Mesothelial cell of epicardium (in vitro differentiated cells): ENCODE results near the gene EXOSC7. TPM values are rescaled to one million over a fixed set of nuclear protein-coding genes. Genes with fewer than 3 reads are reported as not detected.

Source experiments
- DNase-seq, 2 experiments: peaks; one replicate each; pipeline ENCODE4 v3.0.0; 2021; ENCODE audit warnings: low spot score in 2 of 2; ENCODE audit not compliant: unreplicated experiment in 2 of 2
- H3K27ac Mint-ChIP-seq: 2 replicates; pipeline ENCODE4 v1.8.0; 2021; ENCODE audit warnings: mixed read lengths
- H3K27me3 Mint-ChIP-seq: 2 replicates; pipeline ENCODE4 v1.8.0; 2021; ENCODE audit warnings: low read depth, mixed read lengths
- H3K36me3 Mint-ChIP-seq: 2 replicates; pipeline ENCODE4 v1.8.0; 2021; ENCODE audit warnings: mixed read lengths
- H3K4me1 Mint-ChIP-seq: 2 replicates; pipeline ENCODE4 v1.8.0; 2021; ENCODE audit warnings: mixed read lengths
- H3K4me3 Mint-ChIP-seq: 2 replicates; pipeline ENCODE4 v1.8.0; 2021; ENCODE audit warnings: mild to moderate bottlenecking, moderate library complexity, mixed read lengths
- H3K9me3 Mint-ChIP-seq: 2 replicates; pipeline ENCODE4 v1.8.0; 2021; ENCODE audit warnings: mixed read lengths
- CTCF ChIP-seq: fragments of 200-600 bp; sonication (generic); IDR thresholded peaks from one replicate; pipeline ENCODE4 v1.5.0; 2021; ENCODE audit warnings: antibody characterized with exemption; ENCODE audit not compliant: unreplicated experiment
- total RNA-seq: library from RNA; stranded (reverse); gene quantifications from 3 replicates; pipeline ENCODE4 v1.2.1, GENCODE V29; 2021

EXOSC7 gene
- total RNA-seq, 1 donor from 2014 or later = 53.6 TPM

GRCh38 chr3:44931791-44932190 lies 44.3 kb upstream of the EXOSC7 start:
- Mint-ChIP-seq H3K27me3 (no peaks in the 10 kb centered on the region), H3K4me1 (no peaks in the 10 kb centered on the region), H3K36me3 (peaks cover 29% of the 10 kb centered on the region), H3K27ac (no peak overlapping the region), H3K9me3 (no peaks in the 10 kb centered on the region), H3K4me3 (no peak overlapping the region)
- DNase-seq = no peak
- no peak for TF ChIP-seq CTCF

- H3K36me3 Mint-ChIP-seq = peaks cover 24% of the 10 kb centered on the region
- no peak for DNase-seq
- H3K27me3 Mint-ChIP-seq = no peaks in the 10 kb centered on the region
- no peak overlapping the region for H3K27ac Mint-ChIP-seq
- no peak overlapping the region for H3K4me3 Mint-ChIP-seq
- no peaks in the 10 kb centered on the region for H3K4me1 Mint-ChIP-seq
- TF ChIP-seq CTCF = no peak
- H3K9me3 Mint-ChIP-seq = no peaks in the 10 kb centered on the region
These were observed 43.8 kb upstream of the EXOSC7 start for GRCh38 chr3:44932271-44932670.

- Mint-ChIP-seq H3K4me3 (no peak overlapping the region), H3K9me3 (no peaks in the 10 kb centered on the region), H3K27me3 (no peaks in the 10 kb centered on the region), H3K36me3 (peaks cover 26% of the 10 kb centered on the region), H3K27ac (no peak overlapping the region), H3K4me1 (no peaks in the 10 kb centered on the region)
- no peak for TF ChIP-seq CTCF
- no peak for DNase-seq
These were observed 42.8 kb upstream of the EXOSC7 start for GRCh38 chr3:44932986-44933944.

- no peak for TF ChIP-seq CTCF
- no peaks in the 10 kb centered on the region for H3K27me3 Mint-ChIP-seq
- H3K36me3 Mint-ChIP-seq = peaks cover 24% of the 10 kb centered on the region
These were observed 36.4 kb upstream of the EXOSC7 start for GRCh38 chr3:44939581-44940036.

GRCh38 chr3:44942202-44942921 lies 33.7 kb upstream of the EXOSC7 start:
- H3K27ac Mint-ChIP-seq = no peak overlapping the region
- H3K36me3 Mint-ChIP-seq = peaks cover 13% of the 10 kb centered on the region
- H3K9me3 Mint-ChIP-seq = no peaks in the 10 kb centered on the region
- no peaks in the 10 kb centered on the region for H3K27me3 Mint-ChIP-seq
- TF ChIP-seq CTCF = no peak
- no peaks in the 10 kb centered on the region for H3K4me1 Mint-ChIP-seq
- no peak overlapping the region for H3K4me3 Mint-ChIP-seq
- DNase-seq = no peak

More at GRCh38 chr3:44939581-44940036, 36.4 kb upstream of the EXOSC7 start:
- no peak for DNase-seq
- Mint-ChIP-seq H3K4me1 (no peaks in the 10 kb centered on the region), H3K27ac (no peak overlapping the region), H3K4me3 (no peak overlapping the region), H3K9me3 (no peaks in the 10 kb centered on the region)
